Measurements from ENCODE around the gene TCL1A.

DNA sequence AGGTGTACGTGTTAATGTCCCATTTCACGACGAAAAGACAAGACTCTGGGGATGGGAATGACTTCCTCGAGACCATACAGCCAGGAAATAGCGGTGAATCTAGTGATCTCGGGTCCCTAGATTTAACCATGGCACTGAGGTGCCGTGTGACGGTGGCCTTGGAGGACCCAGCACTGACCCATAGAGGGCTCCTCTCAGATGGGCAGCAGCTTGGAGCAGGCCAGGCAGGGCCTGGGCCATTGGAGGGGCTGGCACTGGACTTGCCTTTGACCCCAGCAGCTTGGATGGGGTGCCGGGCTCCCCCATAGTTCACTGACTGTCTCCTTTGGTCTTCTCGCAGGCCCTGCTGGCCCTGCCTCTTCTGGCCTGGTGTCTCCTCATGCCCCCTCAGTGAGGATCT lies 22.3 kb downstream of the TCL1A start:
- TF ChIP-seq TARDBP (IDR thresholded peaks at IDR 0.05) (no peak), ZNF384 (IDR thresholded peaks at IDR 0.05) (no peak), FOXK2 (IDR thresholded peaks at IDR 0.05) (no peak), ARNT (IDR thresholded peaks at IDR 0.05) (no peak), FOXM1 (IDR thresholded peaks at IDR 0.05; ENCODE audit: borderline replicate concordance) (no peak), SUZ12 (IDR thresholded peaks at IDR 0.05) (no peak), BHLHE40 (IDR thresholded peaks at IDR 0.05; ENCODE audit: borderline replicate concordance) (no peak), SP1 (IDR thresholded peaks at IDR 0.05) (no peak), HDGF (IDR thresholded peaks at IDR 0.05; ENCODE audit: borderline replicate concordance) (no peak)

Measured in HEK293T (cell line).